GM23338 (cell line): ENCODE data around the gene CCL17. TPM values are rescaled to one million over a fixed set of nuclear protein-coding genes. Genes with fewer than 3 reads are reported as not detected.
"Not testable (repeated sequence)": the region's sequence is repeated elsewhere in the genome, so short reads cannot be mapped to it uniquely, and the experiment has no call there.

ENCODE experiments used
- ATAC-seq: fragments of 200-7000 bp; cut with Tn5 transposase; 3 replicates; pipeline ENCODE4 v1.9.1; 2020
- DNase-seq: peaks from one replicate; pipeline ENCODE4 v3.0.0-alpha.2; 2015; ENCODE audit warnings: low spot score
- H2AFZ ChIP-seq: fragments of 200-600 bp; sonication (generic); 2 replicates; pipeline ENCODE4 v1.8.0; 2016; ENCODE audit warnings: antibody characterized with exemption, mild to moderate bottlenecking, moderate library complexity
- H3F3A ChIP-seq: fragments of 200-600 bp; sonication (generic); replicated peaks from 2 replicates; pipeline ENCODE4 v1.8.0; 2017; ENCODE audit warnings: antibody characterized with exemption, mixed run types, low read depth
- H3K27ac ChIP-seq: fragments of 200-600 bp; sonication (generic); 2 replicates; pipeline ENCODE4 v1.6.1; 2016; ENCODE audit warnings: low read depth
- H3K27me3 ChIP-seq: fragments of 200-600 bp; sonication (generic); 2 replicates; pipeline ENCODE4 v1.8.0; 2016; ENCODE audit warnings: mild to moderate bottlenecking, mixed run types, moderate library complexity; ENCODE audit not compliant: insufficient read depth
- H3K36me3 ChIP-seq: fragments of 200-600 bp; sonication (generic); 2 replicates; pipeline ENCODE4 v1.8.0; 2016; ENCODE audit warnings: mild to moderate bottlenecking; ENCODE audit not compliant: insufficient read depth
- H3K4me1 ChIP-seq: fragments of 200-600 bp; sonication (generic); 2 replicates; pipeline ENCODE4 v1.8.0; 2016; ENCODE audit warnings: mild to moderate bottlenecking, moderate library complexity; ENCODE audit not compliant: insufficient read depth
- H3K4me2 ChIP-seq: fragments of 200-600 bp; sonication (generic); 2 replicates; pipeline ENCODE4 v1.7.1; 2017; ENCODE audit warnings: mixed run types
- H3K4me3 ChIP-seq: fragments of 200-600 bp; sonication (generic); 2 replicates; pipeline ENCODE4 v1.6.1; 2016; ENCODE audit warnings: mixed run types
- H3K79me2 ChIP-seq: fragments of 200-600 bp; sonication (generic); replicated peaks from 2 replicates; pipeline ENCODE4 v1.8.0; 2017; ENCODE audit warnings: mild to moderate bottlenecking; ENCODE audit not compliant: insufficient read depth
- H3K9me2 ChIP-seq: fragments of 200-600 bp; sonication (generic); 2 replicates; pipeline ENCODE4 v1.8.0; 2017; ENCODE audit not compliant: insufficient read depth
- H4K20me1 ChIP-seq: fragments of 200-600 bp; sonication (generic); replicated peaks from 2 replicates; pipeline ENCODE4 v1.8.0; 2017; ENCODE audit warnings: mild to moderate bottlenecking; ENCODE audit not compliant: insufficient read depth
- H3K27ac Mint-ChIP-seq: 2 replicates; pipeline ENCODE4 v1.8.0; 2020; ENCODE audit warnings: inconsistent platforms, mild to moderate bottlenecking, moderate library complexity, mixed read lengths
- H3K27me3 Mint-ChIP-seq: 3 replicates; pipeline ENCODE4 v1.8.0; 2022; ENCODE audit warnings: low read depth, mild to moderate bottlenecking, moderate library complexity, mixed read lengths, inconsistent platforms; ENCODE audit not compliant: insufficient read depth, poor library complexity
- H3K36me3 Mint-ChIP-seq: 3 replicates; pipeline ENCODE4 v1.8.0; 2021; ENCODE audit warnings: low read depth, mild to moderate bottlenecking, inconsistent platforms, moderate library complexity, mixed read lengths
- H3K4me1 Mint-ChIP-seq: 3 replicates; pipeline ENCODE4 v1.8.0; 2020; ENCODE audit warnings: mild to moderate bottlenecking, inconsistent platforms, mixed read lengths
- H3K4me3 Mint-ChIP-seq: 3 replicates; pipeline ENCODE4 v1.8.0; 2021; ENCODE audit warnings: moderate library complexity, mild to moderate bottlenecking, inconsistent platforms, mixed read lengths
- H3K9me3 Mint-ChIP-seq: 3 replicates; pipeline ENCODE4 v1.8.0; 2020; ENCODE audit warnings: moderate library complexity, mild to moderate bottlenecking, inconsistent platforms, mixed read lengths
- CREB1 ChIP-seq: fragments of 250-450 bp; sonication (Bioruptor Pico); IDR thresholded peaks from 2 replicates; pipeline ENCODE4 v1.5.0; 2020; ENCODE audit warnings: low read depth, mild to moderate bottlenecking, moderate library complexity
- EZH2 ChIP-seq: fragments of 200-600 bp; sonication (generic); IDR thresholded peaks from one replicate; pipeline ENCODE4 v1.8.0; 2017; ENCODE audit warnings: antibody characterized with exemption, mild to moderate bottlenecking, low read depth; ENCODE audit not compliant: unreplicated experiment
- JUNB ChIP-seq: IDR thresholded peaks from one replicate; pipeline ENCODE4 v1.6.1; 2016; ENCODE audit warnings: antibody characterized with exemption; ENCODE audit not compliant: unreplicated experiment
- NANOG ChIP-seq: IDR thresholded peaks from 2 replicates; pipeline ENCODE4 v1.6.1; 2016; ENCODE audit warnings: antibody characterized with exemption, borderline replicate concordance
- POLR2AphosphoS5 ChIP-seq: IDR thresholded peaks from 2 replicates; pipeline ENCODE4 v1.6.1; 2016; ENCODE audit warnings: antibody characterized with exemption, low read depth
- ZNF114 ChIP-seq: fragments of 250-450 bp; sonication (Bioruptor Pico); IDR thresholded peaks from 2 replicates; pipeline ENCODE4 v1.5.0; 2020; ENCODE audit warnings: mild to moderate bottlenecking, moderate library complexity
- ZNF331 ChIP-seq: fragments of 250-450 bp; sonication (Bioruptor Pico); IDR thresholded peaks from 2 replicates; pipeline ENCODE4 v1.5.0; 2020; ENCODE audit warnings: low read depth, mild to moderate bottlenecking, moderate library complexity
- polyA plus RNA-seq: library from polyadenylated mRNA; unstranded; fragments of >200 nt; fragmentation: Nextera tagmentation; extraction: Ambion mirVana; gene quantifications from 2 replicates; pipeline ENCODE4 v1.2.1, GENCODE V29; 2016
- total RNA-seq: library from RNA; depleted of rRNA; stranded (reverse); fragments of >200 nt; shearing (Covaris generic); gene quantifications from 2 replicates; pipeline ENCODE4 v1.2.3, GENCODE V29; 2014
- TF ChIP-seq, protein P1 (sequence below): IDR thresholded peaks from one replicate; pipeline ENCODE4 v1.6.1; 2018; ENCODE audit warnings: antibody characterized with exemption; ENCODE audit not compliant: unreplicated experiment
- TF ChIP-seq, protein P2 (sequence below), 2 experiments: fragments of 200-600 bp in 1 of 2; sonication (generic) in 1 of 2; conservative IDR thresholded peaks; 2 replicates each; pipeline versions ENCODE4 v1.5.1 to v1.6.1; 2016 to 2017; ENCODE audit warnings: antibody characterized with exemption in 2 of 2, low read depth in 2 of 2, mild to moderate bottlenecking in 2 of 2, moderate library complexity in 1 of 2
- TF ChIP-seq, protein P3 (sequence below): IDR thresholded peaks from 2 replicates; pipeline ENCODE4 v1.6.1; 2016; ENCODE audit warnings: antibody characterized with exemption

Gene CCL17
- total and polyA plus RNA-seq, 2 experiments from 2014 or later: not detected

DNA sequence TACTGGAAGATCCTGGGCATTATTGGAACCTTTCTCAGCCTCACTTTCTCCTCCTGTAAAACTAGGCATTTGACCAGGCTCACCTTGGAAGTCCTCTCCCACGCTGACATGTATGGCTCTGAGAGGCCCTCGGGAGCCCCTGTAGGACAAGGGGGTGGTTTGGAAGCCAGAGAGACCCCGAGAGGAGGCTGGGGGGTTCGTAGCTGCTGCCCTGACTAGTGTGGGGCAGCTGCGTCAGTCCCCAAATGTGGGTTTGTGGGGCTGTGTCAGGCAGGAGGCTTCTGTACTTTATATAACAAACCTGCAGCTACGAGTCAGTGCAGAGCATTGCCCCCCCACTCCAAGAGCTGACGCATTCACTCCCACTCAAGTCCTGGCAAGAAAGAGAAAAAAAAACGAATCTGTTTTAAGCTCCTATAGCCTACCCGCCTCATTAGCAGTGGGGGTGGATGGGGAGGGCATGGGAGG, 30.5 kb upstream of the CCL17 start:
- Mint-ChIP-seq H3K27me3 (peaks cover 14% of the 10 kb centered on the region), H3K4me3 (no peak overlapping the region), H3K9me3 (no peaks in the 10 kb centered on the region; the same call in 2 of the 3 replicates), H3K27ac (peak overlapping the region; percentile 21; the same call in 1 of the 2 replicates), H3K4me1 (peaks cover 32% of the 10 kb centered on the region), H3K36me3 (no peaks in the 10 kb centered on the region)
- DNase-seq (no peak), ATAC-seq (no peak)
- Histone ChIP-seq H3K4me2 (no peak overlapping the region), H3K4me3 (no peak overlapping the region), H3K9me2 (peaks cover 3% of the 10 kb centered on the region; the same call in 1 of the 2 replicates), H2AFZ (peak overlapping the region; percentile 10; the same call in 1 of the 2 replicates), H3K27me3 (no peaks in the 10 kb centered on the region), H3K27ac (no peak overlapping the region), H3K4me1 (peaks cover 18% of the 10 kb centered on the region), H3K79me2 (no peaks in the 10 kb centered on the region), H3K36me3 (no peaks in the 10 kb centered on the region), H4K20me1 (no peaks in the 10 kb centered on the region), H3F3A (no peaks in the 10 kb centered on the region)
- TF ChIP-seq CREB1 (CRISPR knock-in tag) (no peak), NANOG (no peak), POLR2AphosphoS5 (no peak), ZNF331 (CRISPR knock-in tag) (no peak), JUNB (no peak), ZNF114 (CRISPR knock-in tag) (no peak), EZH2 (no peak)
- TF ChIP-seq, protein P1, sequence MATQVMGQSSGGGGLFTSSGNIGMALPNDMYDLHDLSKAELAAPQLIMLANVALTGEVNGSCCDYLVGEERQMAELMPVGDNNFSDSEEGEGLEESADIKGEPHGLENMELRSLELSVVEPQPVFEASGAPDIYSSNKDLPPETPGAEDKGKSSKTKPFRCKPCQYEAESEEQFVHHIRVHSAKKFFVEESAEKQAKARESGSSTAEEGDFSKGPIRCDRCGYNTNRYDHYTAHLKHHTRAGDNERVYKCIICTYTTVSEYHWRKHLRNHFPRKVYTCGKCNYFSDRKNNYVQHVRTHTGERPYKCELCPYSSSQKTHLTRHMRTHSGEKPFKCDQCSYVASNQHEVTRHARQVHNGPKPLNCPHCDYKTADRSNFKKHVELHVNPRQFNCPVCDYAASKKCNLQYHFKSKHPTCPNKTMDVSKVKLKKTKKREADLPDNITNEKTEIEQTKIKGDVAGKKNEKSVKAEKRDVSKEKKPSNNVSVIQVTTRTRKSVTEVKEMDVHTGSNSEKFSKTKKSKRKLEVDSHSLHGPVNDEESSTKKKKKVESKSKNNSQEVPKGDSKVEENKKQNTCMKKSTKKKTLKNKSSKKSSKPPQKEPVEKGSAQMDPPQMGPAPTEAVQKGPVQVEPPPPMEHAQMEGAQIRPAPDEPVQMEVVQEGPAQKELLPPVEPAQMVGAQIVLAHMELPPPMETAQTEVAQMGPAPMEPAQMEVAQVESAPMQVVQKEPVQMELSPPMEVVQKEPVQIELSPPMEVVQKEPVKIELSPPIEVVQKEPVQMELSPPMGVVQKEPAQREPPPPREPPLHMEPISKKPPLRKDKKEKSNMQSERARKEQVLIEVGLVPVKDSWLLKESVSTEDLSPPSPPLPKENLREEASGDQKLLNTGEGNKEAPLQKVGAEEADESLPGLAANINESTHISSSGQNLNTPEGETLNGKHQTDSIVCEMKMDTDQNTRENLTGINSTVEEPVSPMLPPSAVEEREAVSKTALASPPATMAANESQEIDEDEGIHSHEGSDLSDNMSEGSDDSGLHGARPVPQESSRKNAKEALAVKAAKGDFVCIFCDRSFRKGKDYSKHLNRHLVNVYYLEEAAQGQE: no peak
- TF ChIP-seq, protein P2, sequence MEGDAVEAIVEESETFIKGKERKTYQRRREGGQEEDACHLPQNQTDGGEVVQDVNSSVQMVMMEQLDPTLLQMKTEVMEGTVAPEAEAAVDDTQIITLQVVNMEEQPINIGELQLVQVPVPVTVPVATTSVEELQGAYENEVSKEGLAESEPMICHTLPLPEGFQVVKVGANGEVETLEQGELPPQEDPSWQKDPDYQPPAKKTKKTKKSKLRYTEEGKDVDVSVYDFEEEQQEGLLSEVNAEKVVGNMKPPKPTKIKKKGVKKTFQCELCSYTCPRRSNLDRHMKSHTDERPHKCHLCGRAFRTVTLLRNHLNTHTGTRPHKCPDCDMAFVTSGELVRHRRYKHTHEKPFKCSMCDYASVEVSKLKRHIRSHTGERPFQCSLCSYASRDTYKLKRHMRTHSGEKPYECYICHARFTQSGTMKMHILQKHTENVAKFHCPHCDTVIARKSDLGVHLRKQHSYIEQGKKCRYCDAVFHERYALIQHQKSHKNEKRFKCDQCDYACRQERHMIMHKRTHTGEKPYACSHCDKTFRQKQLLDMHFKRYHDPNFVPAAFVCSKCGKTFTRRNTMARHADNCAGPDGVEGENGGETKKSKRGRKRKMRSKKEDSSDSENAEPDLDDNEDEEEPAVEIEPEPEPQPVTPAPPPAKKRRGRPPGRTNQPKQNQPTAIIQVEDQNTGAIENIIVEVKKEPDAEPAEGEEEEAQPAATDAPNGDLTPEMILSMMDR (conservative IDR thresholded peaks at IDR 0.05; ENCODE audit: low read depth in 2 of 2): no peak
- TF ChIP-seq, protein P3, sequence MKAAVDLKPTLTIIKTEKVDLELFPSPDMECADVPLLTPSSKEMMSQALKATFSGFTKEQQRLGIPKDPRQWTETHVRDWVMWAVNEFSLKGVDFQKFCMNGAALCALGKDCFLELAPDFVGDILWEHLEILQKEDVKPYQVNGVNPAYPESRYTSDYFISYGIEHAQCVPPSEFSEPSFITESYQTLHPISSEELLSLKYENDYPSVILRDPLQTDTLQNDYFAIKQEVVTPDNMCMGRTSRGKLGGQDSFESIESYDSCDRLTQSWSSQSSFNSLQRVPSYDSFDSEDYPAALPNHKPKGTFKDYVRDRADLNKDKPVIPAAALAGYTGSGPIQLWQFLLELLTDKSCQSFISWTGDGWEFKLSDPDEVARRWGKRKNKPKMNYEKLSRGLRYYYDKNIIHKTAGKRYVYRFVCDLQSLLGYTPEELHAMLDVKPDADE: no peak

DNA sequence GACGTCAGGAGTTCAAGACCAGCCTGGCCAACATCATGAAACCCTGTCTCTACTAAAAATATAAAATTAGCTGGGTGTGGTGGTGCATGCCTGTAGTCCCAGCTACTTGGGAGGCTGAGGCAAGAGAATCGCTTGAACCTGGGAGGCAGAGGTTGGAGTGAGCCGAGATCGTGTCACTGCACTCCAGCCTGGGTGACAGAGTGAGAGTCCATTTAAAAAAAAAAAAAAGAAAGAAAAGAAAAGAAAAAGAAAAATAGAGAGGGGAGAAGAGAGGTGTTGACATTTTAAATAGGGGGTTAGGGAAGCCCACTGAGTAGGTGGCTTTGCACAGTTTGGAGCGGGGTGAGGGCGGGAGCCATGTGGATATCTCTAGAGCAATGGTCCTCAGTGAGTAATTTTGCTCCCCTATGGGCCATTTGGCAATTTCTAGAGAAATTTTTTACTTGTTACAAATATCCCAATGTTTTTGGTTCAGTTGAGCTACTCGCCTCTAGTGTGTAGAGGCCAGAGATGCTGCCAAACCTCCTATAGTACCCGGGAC, 29.6 kb upstream of the CCL17 start:
- not testable (repeated sequence) for H4K20me1 ChIP-seq, H3K27ac ChIP-seq, H3K79me2 ChIP-seq, H3K4me2 ChIP-seq, H3K36me3 Mint-ChIP-seq, H3K27ac Mint-ChIP-seq, H3K4me3 ChIP-seq, H3F3A ChIP-seq, DNase-seq, H3K9me3 Mint-ChIP-seq, H3K36me3 ChIP-seq, H3K27me3 ChIP-seq, H3K9me2 ChIP-seq, H2AFZ ChIP-seq, ATAC-seq, H3K4me3 Mint-ChIP-seq
- Mint-ChIP-seq H3K27me3 (peaks cover 14% of the 10 kb centered on the region), H3K4me1 (peaks cover 32% of the 10 kb centered on the region)
- H3K4me1 ChIP-seq: peaks cover 18% of the 10 kb centered on the region
